ENCODE data around the gene SLC9A7. TPM values are rescaled to one million over a fixed set of nuclear protein-coding genes. Genes with fewer than 3 reads are reported as not detected.

The SLC9A7 gene
- total RNA-seq, 1 donor, result 46.6 TPM

DNA sequence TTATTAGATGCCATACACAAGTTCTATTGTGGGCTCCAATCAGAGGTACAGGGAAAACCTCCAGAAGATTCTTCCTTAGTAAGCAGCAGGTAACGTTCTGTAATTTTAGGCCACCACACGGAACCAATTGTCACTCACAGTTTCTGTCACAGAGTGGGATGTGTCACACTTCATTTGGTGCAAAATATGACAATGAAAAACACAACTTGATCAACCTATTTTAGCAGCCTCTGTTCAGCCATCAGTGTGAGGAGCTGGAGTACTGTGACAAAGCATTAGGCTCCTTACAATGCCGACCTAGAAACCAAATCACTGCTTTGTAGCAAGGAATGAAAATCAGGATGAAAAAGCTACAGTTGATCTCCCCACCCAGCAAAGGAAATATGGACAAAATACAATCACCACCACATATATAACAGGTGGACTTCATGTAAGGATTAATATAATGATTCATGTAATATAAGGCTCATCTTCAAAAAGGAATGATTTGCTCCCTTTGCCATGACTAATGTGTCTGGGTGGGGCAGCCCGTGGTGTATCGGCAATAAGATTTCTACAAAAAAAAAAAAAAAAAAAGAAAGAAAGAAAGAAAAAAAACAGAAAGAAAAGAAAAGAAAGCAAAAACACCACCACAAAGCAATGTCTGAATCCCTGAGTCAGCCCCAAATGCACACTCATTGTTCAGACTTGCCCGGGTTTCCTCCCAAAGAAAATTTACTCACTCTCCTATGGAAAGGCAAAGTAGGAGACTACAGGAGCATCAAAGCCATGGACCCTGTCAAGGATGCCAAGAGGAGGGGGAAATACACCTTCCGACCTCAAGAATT lies 36.0 kb downstream of the SLC9A7 start:
- TF ChIP-seq, protein P1, sequence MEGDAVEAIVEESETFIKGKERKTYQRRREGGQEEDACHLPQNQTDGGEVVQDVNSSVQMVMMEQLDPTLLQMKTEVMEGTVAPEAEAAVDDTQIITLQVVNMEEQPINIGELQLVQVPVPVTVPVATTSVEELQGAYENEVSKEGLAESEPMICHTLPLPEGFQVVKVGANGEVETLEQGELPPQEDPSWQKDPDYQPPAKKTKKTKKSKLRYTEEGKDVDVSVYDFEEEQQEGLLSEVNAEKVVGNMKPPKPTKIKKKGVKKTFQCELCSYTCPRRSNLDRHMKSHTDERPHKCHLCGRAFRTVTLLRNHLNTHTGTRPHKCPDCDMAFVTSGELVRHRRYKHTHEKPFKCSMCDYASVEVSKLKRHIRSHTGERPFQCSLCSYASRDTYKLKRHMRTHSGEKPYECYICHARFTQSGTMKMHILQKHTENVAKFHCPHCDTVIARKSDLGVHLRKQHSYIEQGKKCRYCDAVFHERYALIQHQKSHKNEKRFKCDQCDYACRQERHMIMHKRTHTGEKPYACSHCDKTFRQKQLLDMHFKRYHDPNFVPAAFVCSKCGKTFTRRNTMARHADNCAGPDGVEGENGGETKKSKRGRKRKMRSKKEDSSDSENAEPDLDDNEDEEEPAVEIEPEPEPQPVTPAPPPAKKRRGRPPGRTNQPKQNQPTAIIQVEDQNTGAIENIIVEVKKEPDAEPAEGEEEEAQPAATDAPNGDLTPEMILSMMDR (IDR thresholded peaks at IDR 0.05; ENCODE audit: insufficient read depth, low read depth, low read length), result no peak
- no peak for DNase-seq (ENCODE audit: low read depth)
- H3K4me3 ChIP-seq (ENCODE audit: low read depth, low read length), result no peak overlapping the region

DNA sequence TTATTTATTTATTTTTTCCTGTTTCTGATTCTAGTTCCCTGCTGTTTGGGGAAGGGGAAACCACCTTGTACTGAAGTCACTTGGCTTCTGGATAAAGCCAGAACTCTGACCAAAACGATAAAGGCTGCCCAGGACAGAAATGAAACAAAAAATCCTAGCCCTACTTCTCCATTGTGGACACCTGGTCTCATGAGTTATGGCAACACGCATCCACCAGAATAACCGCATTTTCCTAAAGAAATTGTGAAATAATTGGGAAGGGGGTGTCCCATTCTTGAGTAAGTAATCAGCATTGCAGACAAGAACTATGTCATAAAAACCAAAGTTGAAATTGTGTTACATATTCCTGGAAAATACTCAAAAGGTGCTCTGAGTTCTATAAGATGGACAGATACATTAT lies 42.1 kb downstream of the SLC9A7 start:
- no peak for DNase-seq (ENCODE audit: low read depth)
- H3K4me3 ChIP-seq (ENCODE audit: low read depth, low read length), result no peak overlapping the region
- TF ChIP-seq, protein P1 (IDR thresholded peaks at IDR 0.05; ENCODE audit: insufficient read depth, low read depth, low read length), result no peak

DNA sequence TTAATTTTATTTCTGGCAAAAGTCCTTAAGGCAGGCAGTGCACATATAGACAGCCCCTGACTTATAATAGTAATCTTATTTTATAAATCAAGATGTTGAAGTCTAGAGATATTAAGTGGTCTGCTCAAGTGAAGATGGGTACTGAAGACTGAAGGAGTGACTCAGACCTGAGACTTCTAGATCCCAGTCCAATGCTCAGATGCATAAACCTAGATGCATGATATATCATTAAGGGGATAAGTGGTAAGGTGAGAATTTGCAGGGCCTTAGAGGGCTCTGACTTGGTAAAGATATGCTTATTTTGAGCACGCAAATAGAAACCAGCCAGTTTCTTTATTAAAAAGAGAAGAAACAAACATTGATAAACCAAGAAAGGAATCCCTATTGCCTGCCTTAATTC lies 42.9 kb downstream of the SLC9A7 start:
- H3K4me3 ChIP-seq (ENCODE audit: low read depth, low read length), result no peak overlapping the region
- TF ChIP-seq, protein P1 (IDR thresholded peaks at IDR 0.05; ENCODE audit: insufficient read depth, low read depth, low read length), result no peak
- DNase-seq (ENCODE audit: low read depth), result no peak

DNA sequence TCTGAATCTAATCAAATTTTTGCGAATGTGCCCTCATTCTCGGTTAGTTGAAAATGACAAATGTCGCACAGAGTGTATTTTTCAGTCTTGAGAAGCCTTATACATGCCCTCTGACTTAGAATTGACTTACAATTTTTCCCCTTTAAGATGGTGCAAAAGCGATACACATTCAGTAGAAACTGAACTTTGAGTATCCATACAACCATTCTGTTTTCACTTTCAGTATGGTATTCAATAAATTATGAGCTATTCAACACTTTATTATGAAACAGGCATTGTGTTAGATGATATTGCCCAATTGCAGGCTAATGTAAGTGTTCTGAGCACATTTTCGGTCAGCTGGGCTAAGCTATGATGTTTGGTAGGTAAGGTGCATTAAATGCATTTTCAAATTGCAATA lies 43.4 kb downstream of the SLC9A7 start:
- peak; percentile 19 for DNase-seq (ENCODE audit: low read depth)
- no peak overlapping the region for H3K4me3 ChIP-seq (ENCODE audit: low read depth, low read length)
- TF ChIP-seq, protein P1 (IDR thresholded peaks at IDR 0.05; ENCODE audit: insufficient read depth, low read depth, low read length), result no peak

DNA sequence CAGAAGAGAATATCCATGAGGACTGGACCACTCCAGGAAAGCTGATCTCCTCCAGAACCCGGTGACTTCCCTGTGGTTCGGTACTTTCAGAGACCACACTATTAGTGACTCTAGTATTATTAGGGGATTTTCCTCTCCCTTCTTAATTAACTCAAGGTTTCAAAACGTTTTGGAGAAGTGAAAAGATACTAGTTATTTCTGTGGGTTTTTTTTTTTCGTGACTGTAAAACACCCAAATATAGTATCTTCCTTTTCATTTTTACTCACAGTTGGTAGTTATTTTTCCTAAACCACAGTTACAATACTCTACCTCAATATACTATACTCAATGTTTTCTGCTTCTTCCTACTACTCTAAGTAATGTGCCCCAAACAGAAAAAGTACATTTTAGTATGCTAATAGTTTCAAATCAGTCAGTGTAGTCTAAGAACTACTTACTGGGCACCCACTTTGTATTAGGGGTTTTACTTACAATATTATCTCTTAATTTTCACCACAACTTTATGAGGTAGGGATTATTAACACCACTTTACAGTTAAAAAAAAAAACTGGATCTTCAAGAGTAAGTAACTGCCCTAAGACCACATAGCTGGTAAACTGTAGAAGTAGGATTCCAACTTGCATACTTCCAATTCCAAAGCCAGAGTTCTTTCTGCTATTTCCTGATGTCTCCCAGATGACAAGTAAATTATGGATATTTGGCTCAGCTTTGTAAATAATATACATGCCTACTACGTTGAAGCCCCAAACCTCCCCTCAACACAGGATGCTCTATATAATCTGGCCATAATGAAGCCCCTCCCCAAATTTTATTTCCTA lies 45.0 kb downstream of the SLC9A7 start:
- peak; percentile 40 for DNase-seq (ENCODE audit: low read depth)
- H3K4me3 ChIP-seq (ENCODE audit: low read depth, low read length), result no peak overlapping the region
- TF ChIP-seq, protein P1 (IDR thresholded peaks at IDR 0.05; ENCODE audit: insufficient read depth, low read depth, low read length), result no peak

DNA sequence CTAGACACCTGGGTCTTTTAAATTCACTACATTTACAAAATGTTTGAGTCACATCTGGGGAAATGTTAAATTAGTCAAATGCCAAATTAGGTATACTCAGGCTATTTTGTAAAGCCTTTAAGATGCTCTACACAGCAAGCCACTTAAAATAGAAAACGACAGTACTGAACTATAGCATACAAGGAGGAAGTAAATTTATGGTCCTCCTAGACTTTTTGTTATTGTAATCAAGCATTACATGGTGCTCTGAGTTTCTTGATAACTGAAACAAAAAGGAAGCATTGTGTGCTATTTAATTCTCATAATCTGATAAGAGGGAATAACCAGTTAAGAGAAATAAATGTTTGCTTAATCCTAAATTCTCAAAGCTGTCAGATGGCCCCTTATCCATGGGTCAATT lies 46.2 kb downstream of the SLC9A7 start:
- H3K4me3 ChIP-seq (ENCODE audit: low read depth, low read length), result no peak overlapping the region
- DNase-seq (ENCODE audit: low read depth), result no peak
- TF ChIP-seq, protein P1 (IDR thresholded peaks at IDR 0.05; ENCODE audit: insufficient read depth, low read depth, low read length), result no peak
